Measurements from ENCODE around the gene DAPK3. TPM values are rescaled to one million over a fixed set of nuclear protein-coding genes. Genes with fewer than 3 reads are reported as not detected.

DAPK3 gene
- total RNA-seq, 4 donors from 2014 or later = 75.6 to 90.9 (median 82.2) TPM

GRCh38 chr19:4016486-4016885 lies 45.6 kb upstream of the DAPK3 start:
- H3K4me3 ChIP-seq (ENCODE audit: low read depth, poor library complexity, severe bottlenecking) = no peak overlapping the region
- 83 to 86% methylated on average over 12 of the region's 12 CpGs for WGBS, 2 donors
- intact Hi-C loops (cut with DNase I; ENCODE audit: low total_unique reads) = no loop called here
- TF ChIP-seq, protein P1, sequence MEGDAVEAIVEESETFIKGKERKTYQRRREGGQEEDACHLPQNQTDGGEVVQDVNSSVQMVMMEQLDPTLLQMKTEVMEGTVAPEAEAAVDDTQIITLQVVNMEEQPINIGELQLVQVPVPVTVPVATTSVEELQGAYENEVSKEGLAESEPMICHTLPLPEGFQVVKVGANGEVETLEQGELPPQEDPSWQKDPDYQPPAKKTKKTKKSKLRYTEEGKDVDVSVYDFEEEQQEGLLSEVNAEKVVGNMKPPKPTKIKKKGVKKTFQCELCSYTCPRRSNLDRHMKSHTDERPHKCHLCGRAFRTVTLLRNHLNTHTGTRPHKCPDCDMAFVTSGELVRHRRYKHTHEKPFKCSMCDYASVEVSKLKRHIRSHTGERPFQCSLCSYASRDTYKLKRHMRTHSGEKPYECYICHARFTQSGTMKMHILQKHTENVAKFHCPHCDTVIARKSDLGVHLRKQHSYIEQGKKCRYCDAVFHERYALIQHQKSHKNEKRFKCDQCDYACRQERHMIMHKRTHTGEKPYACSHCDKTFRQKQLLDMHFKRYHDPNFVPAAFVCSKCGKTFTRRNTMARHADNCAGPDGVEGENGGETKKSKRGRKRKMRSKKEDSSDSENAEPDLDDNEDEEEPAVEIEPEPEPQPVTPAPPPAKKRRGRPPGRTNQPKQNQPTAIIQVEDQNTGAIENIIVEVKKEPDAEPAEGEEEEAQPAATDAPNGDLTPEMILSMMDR (IDR thresholded peaks at IDR 0.05) = no peak
- TF ChIP-seq POLR2A (IDR thresholded peaks at IDR 0.05) = no peak
- DNase-seq (ENCODE audit: low spot score in 2 of 2) = no peak

DNA sequence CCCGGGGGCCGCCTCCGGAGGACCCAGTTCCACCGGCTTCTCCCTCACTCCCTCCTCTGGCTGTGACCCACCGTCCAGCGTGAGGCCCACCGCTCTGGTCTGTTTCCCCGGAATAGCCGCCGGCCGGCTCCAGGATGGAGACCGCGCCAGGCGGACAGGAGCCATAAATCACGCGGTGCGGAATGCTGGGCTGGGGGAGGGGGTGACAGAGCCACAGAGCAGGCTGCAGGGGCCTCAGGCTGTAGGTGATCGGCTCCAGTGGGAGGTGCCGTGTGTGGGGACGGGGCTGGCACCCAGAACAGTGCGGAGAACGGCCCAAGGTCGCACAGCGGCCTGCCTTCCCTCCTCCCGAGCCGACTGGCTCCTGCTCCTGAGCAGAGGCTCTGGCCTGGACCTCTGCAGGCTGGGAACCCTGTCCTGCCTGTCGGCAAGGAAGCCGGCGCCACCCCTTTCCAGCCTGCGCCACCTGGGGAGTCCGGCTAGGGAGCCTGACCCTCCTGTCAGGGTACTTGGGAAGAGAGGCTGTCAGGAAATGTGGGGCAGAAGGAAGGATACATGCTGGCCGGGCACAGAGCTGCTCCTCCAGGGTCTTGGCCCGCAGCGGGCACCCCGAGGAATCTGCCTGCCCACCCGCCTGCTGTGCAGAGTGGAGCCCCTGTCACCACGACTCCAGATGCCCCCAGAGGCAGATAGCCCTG lies 45.0 kb upstream of the DAPK3 start:
- TF ChIP-seq, protein P1 (IDR thresholded peaks at IDR 0.05) = no peak
- TF ChIP-seq POLR2A (IDR thresholded peaks at IDR 0.05) = no peak
- WGBS, 2 donors = 68 to 76% methylated on average over 27 to 31 of the region's 37 CpGs
- no peak overlapping the region for H3K4me3 ChIP-seq (ENCODE audit: low read depth, poor library complexity, severe bottlenecking)
- intact Hi-C loops (cut with DNase I; ENCODE audit: low total_unique reads) = no loop called here
- DNase-seq (ENCODE audit: low spot score in 2 of 2) = no peak

- DNase-seq (ENCODE audit: low spot score in 2 of 2) = no peak
- TF ChIP-seq POLR2A (IDR thresholded peaks at IDR 0.05) = no peak
- TF ChIP-seq, protein P1 (IDR thresholded peaks at IDR 0.05) = no peak
- intact Hi-C loops (cut with DNase I; ENCODE audit: low total_unique reads) = no loop called here
- H3K4me3 ChIP-seq (ENCODE audit: low read depth, poor library complexity, severe bottlenecking) = no peak overlapping the region
- 66 to 68% methylated on average over 21 to 25 of the region's 25 CpGs for WGBS, 2 donors
Measured at GRCh38 chr19:4014541-4015491, 43.9 kb upstream of the DAPK3 start.

DNA sequence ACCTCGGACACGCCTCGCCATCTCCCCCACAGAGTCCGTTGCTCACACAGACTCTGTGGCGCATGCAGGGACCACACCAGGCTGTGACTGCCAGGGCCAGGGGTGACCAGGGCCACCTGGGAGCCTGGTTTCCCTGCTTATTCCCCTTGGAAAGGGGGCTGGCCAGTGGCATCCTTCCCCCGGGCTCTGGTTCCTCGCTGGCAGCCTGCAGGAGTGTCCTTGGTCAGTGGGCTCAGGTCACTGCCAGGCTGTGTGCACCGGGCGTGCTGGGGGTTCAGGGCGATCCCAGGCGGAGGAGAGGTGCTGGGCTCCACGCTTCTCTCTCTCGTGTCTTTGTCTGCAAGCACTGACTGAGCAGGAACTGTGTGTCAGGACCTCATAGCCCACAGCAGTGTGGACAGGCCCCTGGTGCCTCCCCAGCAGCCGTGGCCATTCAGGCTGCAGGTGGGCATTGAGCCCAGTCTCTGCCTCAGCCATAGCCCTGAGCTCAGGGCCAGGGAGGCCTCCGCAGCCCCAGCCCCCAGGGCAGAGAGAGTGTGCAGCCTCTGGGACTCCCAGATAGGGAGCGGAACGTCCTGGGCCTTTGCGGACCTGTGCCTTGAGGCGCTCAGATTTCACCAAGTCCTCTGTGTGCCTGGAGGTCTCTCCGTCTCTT lies 43.1 kb upstream of the DAPK3 start:
- TF ChIP-seq, protein P1 (IDR thresholded peaks at IDR 0.05) = no peak
- TF ChIP-seq POLR2A (IDR thresholded peaks at IDR 0.05) = no peak
- 88 to 94% methylated on average over 12 to 19 of the region's 20 CpGs for WGBS, 2 donors
- intact Hi-C loops (cut with DNase I; ENCODE audit: low total_unique reads) = no loop called here
- H3K4me3 ChIP-seq (ENCODE audit: low read depth, poor library complexity, severe bottlenecking) = no peak overlapping the region
- DNase-seq (ENCODE audit: low spot score in 2 of 2) = no peak

GRCh38 chr19:4012975-4013634 lies 42.2 kb upstream of the DAPK3 start:
- WGBS, 2 donors = 93% methylated on average over 32 to 33 of the region's 33 CpGs
- intact Hi-C loops (cut with DNase I; ENCODE audit: low total_unique reads) = no loop called here
- no peak overlapping the region for H3K4me3 ChIP-seq (ENCODE audit: low read depth, poor library complexity, severe bottlenecking)
- no peak for DNase-seq (ENCODE audit: low spot score in 2 of 2)
- no peak for TF ChIP-seq POLR2A (IDR thresholded peaks at IDR 0.05)
- TF ChIP-seq, protein P1 (IDR thresholded peaks at IDR 0.05) = no peak
